Vagina (tissue), 2 donors: ENCODE data around the gene GPRIN1. TPM values are rescaled to one million over a fixed set of nuclear protein-coding genes. Genes with fewer than 3 reads are reported as not detected.
"Not testable (repeated sequence)": the region's sequence is repeated elsewhere in the genome, so short reads cannot be mapped to it uniquely, and the experiment has no call there.

ENCODE experiments used
- DNase-seq, 2 donors: peaks; one replicate each; pipeline ENCODE4 v3.0.0-alpha.2; 2017; ENCODE audit errors: extremely low spot score in 2 of 2
- H3K27ac ChIP-seq: fragments of 200-600 bp; sonication (generic); one replicate; pipeline ENCODE4 v1.5.1; 2019
- H3K27me3 ChIP-seq: fragments of 200-600 bp; sonication (generic); one replicate; pipeline ENCODE4 v1.5.1; 2019
- H3K36me3 ChIP-seq, 2 donors: fragments of 200-600 bp; sonication (generic); one replicate each; pipeline ENCODE4 v1.5.1; 2017 to 2019
- H3K4me1 ChIP-seq: fragments of 200-600 bp; sonication (generic); one replicate; pipeline ENCODE4 v1.5.1; 2019
- H3K4me3 ChIP-seq, 2 donors: fragments of 200-600 bp; sonication (generic); 1 replicate in 1 of 2; 2 replicates in 1 of 2; pipeline ENCODE4 v1.5.1; 2016 to 2019
- H3K9me3 ChIP-seq: fragments of 200-600 bp; sonication (generic); one replicate; pipeline ENCODE4 v1.5.1; 2019
- CTCF ChIP-seq, 3 experiments: fragments of 450-650 bp in 2 of 3; fragments of 200-600 bp in 1 of 3; sonication (generic) in 1 of 3; IDR thresholded peaks; one replicate each; pipeline ENCODE4 v1.5.1; 2017 to 2019; ENCODE audit warnings: antibody characterized with exemption in 3 of 3, mild to moderate bottlenecking in 2 of 3, moderate library complexity in 2 of 3
- POLR2A ChIP-seq, 2 donors: fragments of 450-650 bp; IDR thresholded peaks; one replicate each; pipeline ENCODE4 v1.6.1; 2017; ENCODE audit warnings: antibody characterized with exemption in 2 of 2, mild to moderate bottlenecking in 2 of 2, moderate library complexity in 2 of 2
- POLR2AphosphoS5 ChIP-seq, 2 donors: sonication (generic); formaldehyde crosslinking; IDR thresholded peaks; one replicate each; pipeline ENCODE4 v1.9.0; 2017; ENCODE audit warnings: antibody characterized with exemption in 2 of 2, mild to moderate bottlenecking in 2 of 2, low read depth in 1 of 2; ENCODE audit not compliant: insufficient read depth in 1 of 2
- intact Hi-C: fragments of 100-400 bp; cut with DNase I; formaldehyde crosslinking; loops from one replicate; pipeline ENCODE4 v1.15.1; 2023
- total RNA-seq: library from RNA; depleted of rRNA; stranded (reverse); fragments of >200 nt; gene quantifications from one replicate; pipeline ENCODE4 v1.2.3, GENCODE V29; 2016

GPRIN1 gene
- total RNA-seq, 1 donor from 2014 or later: 0.49 TPM

- Histone ChIP-seq H3K36me3 (no peaks in the 10 kb centered on the region), H3K27me3 (no peaks in the 10 kb centered on the region), H3K4me3 (no peak overlapping the region), H3K27ac (no peak overlapping the region), H3K9me3 (no peaks in the 10 kb centered on the region), H3K4me1 (no peaks in the 10 kb centered on the region)
- TF ChIP-seq POLR2AphosphoS5 (IDR thresholded peaks at IDR 0.05; ENCODE audit: insufficient read depth in 1 of 2, low read depth in 1 of 2) (no peak), CTCF (IDR thresholded peaks at IDR 0.05) (no peak), POLR2A (IDR thresholded peaks at IDR 0.05) (no peak)
- intact Hi-C loops: no loop called here
- no peak for DNase-seq
Measured at GRCh38 chr5:176594554-176594953, 15.4 kb downstream of the GPRIN1 start.

GRCh38 chr5:176593273-176593869 lies 16.6 kb downstream of the GPRIN1 start:
- Histone ChIP-seq H3K4me3 (no peak overlapping the region), H3K36me3 (no peaks in the 10 kb centered on the region), H3K27ac (no peak overlapping the region), H3K4me1 (no peaks in the 10 kb centered on the region), H3K9me3 (no peaks in the 10 kb centered on the region), H3K27me3 (no peaks in the 10 kb centered on the region)
- no peak for DNase-seq
- intact Hi-C loops: no loop called here
- TF ChIP-seq POLR2A (IDR thresholded peaks at IDR 0.05) (no peak), CTCF (IDR thresholded peaks at IDR 0.05) (no peak)

- no peak for TF ChIP-seq POLR2A (IDR thresholded peaks at IDR 0.05)
- TF ChIP-seq POLR2AphosphoS5 (IDR thresholded peaks at IDR 0.05; ENCODE audit: insufficient read depth in 1 of 2, low read depth in 1 of 2): no peak
- TF ChIP-seq CTCF (IDR thresholded peaks at IDR 0.05): no peak
- intact Hi-C loops: no loop called here
- H3K27me3 ChIP-seq: no peaks in the 10 kb centered on the region
- H3K4me1 ChIP-seq: no peaks in the 10 kb centered on the region
- H3K27ac ChIP-seq: no peak overlapping the region
- no peak overlapping the region for H3K4me3 ChIP-seq
- no peaks in the 10 kb centered on the region for H3K9me3 ChIP-seq
- no peaks in the 10 kb centered on the region for H3K36me3 ChIP-seq
- no peak for DNase-seq
Measured at GRCh38 chr5:176592573-176592972, 17.4 kb downstream of the GPRIN1 start.

GRCh38 chr5:176591667-176592066 lies 18.3 kb downstream of the GPRIN1 start:
- H3K4me3 ChIP-seq, intact Hi-C loops, H3K27ac ChIP-seq, H3K9me3 ChIP-seq, H3K27me3 ChIP-seq, DNase-seq, H3K36me3 ChIP-seq, H3K4me1 ChIP-seq: not testable (repeated sequence)

DNA sequence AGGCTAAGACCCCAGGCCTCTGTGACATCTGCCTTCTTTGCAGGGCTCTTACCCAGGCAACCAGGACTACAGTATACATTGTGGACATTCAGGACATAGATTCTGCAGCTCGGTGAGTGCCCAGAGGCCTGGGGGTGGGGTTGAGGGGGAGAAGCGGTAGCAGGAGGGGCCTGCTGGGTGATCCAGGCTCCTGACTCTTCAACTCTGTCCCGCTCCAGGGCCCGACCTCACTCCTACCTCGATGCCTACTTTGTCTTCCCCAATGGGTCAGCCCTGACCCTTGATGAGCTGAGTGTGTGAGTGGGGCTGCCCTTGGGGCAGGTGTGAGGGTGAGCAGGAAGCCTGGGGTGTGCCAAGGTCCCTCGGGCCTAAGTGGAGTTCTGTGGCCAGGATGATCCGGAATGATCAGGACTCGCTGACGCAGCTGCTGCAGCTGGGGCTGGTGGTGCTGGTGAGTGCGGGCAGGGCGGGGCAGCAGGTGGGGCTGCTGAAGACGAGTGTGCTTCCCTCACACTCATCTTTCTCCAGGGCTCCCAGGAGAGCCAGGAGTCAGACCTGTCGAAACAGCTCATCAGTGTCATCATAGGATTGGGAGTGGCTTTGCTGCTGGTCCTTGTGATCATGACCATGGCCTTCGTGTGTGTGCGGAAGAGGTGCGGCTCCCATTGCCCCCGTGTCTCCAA lies 19.8 kb downstream of the GPRIN1 start:
- Histone ChIP-seq H3K27me3 (no peaks in the 10 kb centered on the region), H3K4me1 (no peaks in the 10 kb centered on the region), H3K36me3 (no peaks in the 10 kb centered on the region), H3K9me3 (peaks cover 8% of the 10 kb centered on the region), H3K4me3 (no peak overlapping the region), H3K27ac (no peak overlapping the region)
- no peak for DNase-seq
- intact Hi-C loops: no loop called here
- TF ChIP-seq POLR2AphosphoS5 (IDR thresholded peaks at IDR 0.05; ENCODE audit: insufficient read depth in 1 of 2, low read depth in 1 of 2) (no peak), CTCF (IDR thresholded peaks at IDR 0.05) (no peak), POLR2A (IDR thresholded peaks at IDR 0.05) (no peak)
